Mesenteric fat pad (tissue), 1 donor: ENCODE data around the gene VAV2. TPM values are rescaled to one million over a fixed set of nuclear protein-coding genes. Genes with fewer than 3 reads are reported as not detected.

Source experiments
- DNase-seq: peaks from one replicate; pipeline ENCODE4 v3.0.0-alpha.2; 2020; ENCODE audit warnings: low spot score
- total RNA-seq: library from RNA; stranded (reverse); fragmentation: NEBNext Ultra II Directional; extraction: Animal tissue kit (Norgen Biotek cat#: 25700); gene quantifications from one replicate; pipeline ENCODE4 v1.2.1, GENCODE V29; 2021
- donor health status: DM: yes; HTN: yes; CAD: no.

Gene VAV2
- total RNA-seq, 1 donor from 2014 or later: 19.3 TPM

GRCh38 chr9:133943781-133944745, 48.1 kb downstream of the VAV2 start:
- DNase-seq: no peak

- DNase-seq: no peak
Observed at GRCh38 chr9:133943036-133943780, 48.9 kb downstream of the VAV2 start.

GRCh38 chr9:133942206-133942975, 49.7 kb downstream of the VAV2 start:
- DNase-seq: no peak

- DNase-seq: no peak
Observed at GRCh38 chr9:133939845-133940244, 52.3 kb downstream of the VAV2 start.

GRCh38 chr9:133939171-133939785, 52.8 kb downstream of the VAV2 start:
- no peak for DNase-seq

GRCh38 chr9:133938753-133939152, 53.4 kb downstream of the VAV2 start:
- no peak for DNase-seq

- no peak for DNase-seq
Observed at GRCh38 chr9:133938086-133938485, 54.0 kb downstream of the VAV2 start.

GRCh38 chr9:133937120-133937519, 55.0 kb downstream of the VAV2 start:
- DNase-seq: no peak

GRCh38 chr9:133935328-133936005, 56.7 kb downstream of the VAV2 start:
- no peak for DNase-seq

- DNase-seq: no peak
Observed at GRCh38 chr9:133934482-133935232, 57.5 kb downstream of the VAV2 start.

- no peak for DNase-seq
Observed at GRCh38 chr9:133933426-133934026, 58.6 kb downstream of the VAV2 start.

- DNase-seq: no peak
Observed at GRCh38 chr9:133932633-133933032, 59.5 kb downstream of the VAV2 start.

- DNase-seq: no peak
Observed at GRCh38 chr9:133932181-133932580, 59.9 kb downstream of the VAV2 start.

- no peak for DNase-seq
Observed at GRCh38 chr9:133930682-133931485, 61.2 kb downstream of the VAV2 start.

- DNase-seq: no peak
Observed at GRCh38 chr9:133930046-133930681, 62.0 kb downstream of the VAV2 start.

- no peak for DNase-seq
Observed at GRCh38 chr9:133929599-133929998, 62.5 kb downstream of the VAV2 start.

GRCh38 chr9:133928248-133928764, 63.8 kb downstream of the VAV2 start:
- no peak for DNase-seq

GRCh38 chr9:133927041-133927440, 65.1 kb downstream of the VAV2 start:
- DNase-seq: no peak
